HG02759 (cell line): ENCODE data around the gene GDF11.

ENCODE experiments used
- ATAC-seq: cut with Tn5 transposase; IDR thresholded peaks from one replicate; pipeline ENCODE4 v1.9.1; 2021; ENCODE audit warnings: mild to moderate bottlenecking, moderate library complexity; ENCODE audit not compliant: unreplicated experiment

The GDF11 gene

GRCh38 chr12:55721601-55722213, 21.2 kb upstream of the GDF11 start:
- ATAC-seq, result no peak

GRCh38 chr12:55722948-55723347, 20.0 kb upstream of the GDF11 start:
- ATAC-seq, result no peak

GRCh38 chr12:55723516-55724225, 19.3 kb upstream of the GDF11 start:
- ATAC-seq, result no peak

DNA sequence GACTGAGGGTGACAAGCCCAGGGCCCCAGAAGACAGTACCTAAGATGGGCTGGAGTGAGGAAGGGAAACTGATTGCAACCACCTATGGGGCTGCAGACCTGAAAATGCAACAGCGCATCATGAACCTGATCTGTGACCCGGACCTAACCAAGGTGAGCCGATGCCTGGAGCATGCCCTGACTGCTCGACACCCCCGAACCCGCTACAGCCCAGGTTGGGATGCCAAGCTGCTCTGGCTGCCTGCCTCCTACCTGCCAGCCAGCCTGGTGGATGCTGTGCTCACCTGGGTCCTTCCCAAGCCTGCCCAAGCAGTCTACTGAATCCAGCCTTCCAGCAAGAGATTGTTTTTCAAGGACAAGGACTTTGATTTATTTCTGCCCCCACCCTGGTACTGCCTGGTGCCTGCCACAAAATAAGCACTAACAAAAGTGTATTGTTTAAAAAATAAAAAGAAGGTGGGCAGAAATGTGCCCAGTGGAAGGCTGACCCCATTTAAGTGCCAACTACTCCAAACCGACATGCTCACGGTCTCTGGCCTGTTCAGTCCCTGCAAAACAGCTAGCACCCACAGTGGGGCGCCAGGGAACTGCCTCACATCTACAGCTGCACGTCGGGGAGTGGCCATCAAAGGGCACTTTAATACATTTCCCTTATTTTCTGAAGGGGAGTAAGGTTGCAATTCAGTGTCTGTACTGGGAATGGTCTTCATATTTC, 18.5 kb upstream of the GDF11 start:
- no peak for ATAC-seq

DNA sequence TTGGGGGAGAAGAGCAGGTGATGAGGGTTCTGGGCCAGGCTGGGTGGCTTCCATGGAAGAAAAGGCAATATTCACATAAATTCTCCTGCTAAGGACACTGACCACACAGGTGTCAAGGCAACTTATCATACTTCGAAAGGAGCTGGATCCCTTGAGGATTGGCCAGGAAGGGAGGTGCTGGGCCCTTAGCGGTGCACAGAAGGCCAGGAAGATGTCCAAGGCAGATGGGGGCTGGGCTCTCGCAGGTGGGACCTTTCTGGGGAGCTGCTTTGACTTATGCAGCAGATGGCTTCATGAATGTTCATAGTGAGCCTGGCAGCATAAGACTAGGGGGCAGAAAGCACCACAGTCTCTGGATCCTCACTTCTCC, 18.0 kb upstream of the GDF11 start:
- no peak for ATAC-seq

DNA sequence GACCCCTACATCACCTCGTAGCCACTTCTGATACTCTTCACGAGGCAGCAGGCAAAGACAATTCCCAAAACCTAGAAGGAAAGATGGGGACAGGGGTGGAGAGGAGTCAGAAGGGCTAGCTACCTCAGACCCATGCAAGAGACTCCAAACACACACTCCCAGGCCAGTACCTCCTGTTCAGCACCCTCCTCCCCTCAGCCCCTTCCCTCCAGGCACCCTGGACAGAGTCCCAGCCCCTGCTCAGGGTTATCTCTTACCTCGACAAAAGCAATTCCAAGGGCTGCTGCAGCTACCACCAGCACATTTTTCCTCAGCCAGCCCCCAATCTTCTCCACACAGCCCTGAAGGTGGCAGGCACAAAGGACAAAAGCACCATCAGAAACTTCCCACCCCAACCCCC, 17.4 kb upstream of the GDF11 start:
- no peak for ATAC-seq

DNA sequence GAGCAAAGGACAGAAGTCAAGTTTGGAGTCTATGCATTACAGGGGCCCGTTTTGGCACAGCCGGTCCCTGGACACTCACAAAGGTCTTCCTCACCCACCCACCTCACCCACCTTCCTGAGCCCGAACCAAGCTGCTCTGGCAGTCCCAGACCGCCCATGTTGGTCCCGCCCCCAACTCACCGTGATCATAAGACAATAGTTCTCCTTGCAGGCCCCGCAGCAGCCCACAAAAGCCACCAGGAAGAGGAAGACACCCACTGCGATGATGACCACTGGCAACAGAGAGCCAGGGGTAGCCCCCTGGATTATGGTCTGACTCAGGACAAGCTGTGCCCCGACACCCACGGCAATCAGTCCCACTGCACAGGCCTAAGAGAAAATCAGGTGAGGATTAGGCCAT, 16.0 kb upstream of the GDF11 start:
- no peak for ATAC-seq

DNA sequence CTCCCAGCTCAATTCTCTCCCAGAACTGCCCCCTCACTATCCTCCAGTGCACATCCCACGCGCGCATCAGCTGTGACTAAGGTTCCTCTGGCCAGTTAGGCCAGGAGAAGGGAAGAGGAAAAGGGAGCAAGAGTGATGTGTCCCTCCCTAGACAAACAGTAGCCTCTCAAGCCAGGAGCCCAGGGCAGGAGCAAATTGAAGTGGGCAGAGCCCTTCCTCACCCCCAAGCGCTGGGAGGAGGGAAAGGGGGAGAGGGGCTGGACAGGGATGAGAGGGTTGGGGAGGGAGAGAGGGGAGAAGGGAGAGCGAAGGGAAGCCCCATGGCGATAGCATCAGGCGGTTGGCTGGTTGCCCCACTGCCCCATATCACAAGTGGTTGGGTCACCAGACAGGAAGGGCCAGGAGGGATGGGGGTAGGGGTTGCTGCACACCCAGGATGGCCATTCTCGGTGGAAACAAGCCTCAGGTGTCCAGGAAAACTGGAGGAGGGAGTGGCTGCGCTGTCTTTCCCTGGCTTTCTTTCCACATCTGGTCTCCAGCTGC, 15.2 kb upstream of the GDF11 start:
- no peak for ATAC-seq

- peak; percentile 2 for ATAC-seq
Measured at GRCh38 chr12:55728186-55728938, 14.6 kb upstream of the GDF11 start.

DNA sequence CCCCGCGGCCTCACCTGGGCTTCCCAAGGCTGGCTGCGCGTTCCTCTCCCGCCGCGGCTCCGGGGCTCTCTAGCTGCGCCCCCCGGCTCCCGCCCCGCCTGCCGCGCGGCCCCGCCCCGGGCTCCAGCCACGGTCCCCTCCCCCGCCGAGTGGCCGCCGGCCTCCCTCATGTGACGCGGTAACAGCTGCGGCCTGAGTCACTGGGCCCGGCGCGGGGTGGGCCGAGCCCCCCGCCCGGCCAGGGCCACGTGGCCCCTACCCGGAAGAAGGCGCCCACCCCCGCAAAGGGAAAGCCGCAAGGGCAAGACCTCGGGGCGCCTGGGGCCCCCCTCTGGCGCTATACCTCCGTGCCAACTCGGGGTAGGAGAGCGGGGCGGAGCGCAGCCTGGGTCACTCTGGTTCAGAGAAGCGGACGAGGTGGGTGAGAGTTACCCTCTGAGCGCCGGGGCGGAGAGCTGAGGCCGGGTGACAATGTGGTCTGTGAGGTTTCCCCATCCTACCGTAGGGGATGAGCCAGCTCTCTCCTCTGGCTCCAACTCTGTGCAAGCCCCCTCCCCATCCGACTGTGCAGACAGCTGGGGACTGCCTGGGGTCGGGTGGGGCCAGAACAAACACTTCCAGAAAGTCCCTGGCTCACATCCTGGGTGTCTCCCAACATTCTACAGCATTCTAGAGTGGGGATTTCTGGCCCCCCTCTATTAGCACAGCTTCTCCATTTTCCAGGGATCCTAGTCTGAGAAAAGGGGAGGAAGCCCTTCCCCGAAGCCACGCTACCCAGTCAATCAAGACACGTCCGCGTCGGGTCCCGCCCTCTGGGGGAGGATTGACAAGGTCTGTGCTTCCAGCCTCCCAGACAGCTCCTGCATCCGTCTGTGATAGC, 13.7 kb upstream of the GDF11 start, which contains the start of gene CD63:
Gene CD63, minus strand, starts transcription at position 71 of the 880 bp plus-strand sequence. CDS start 668 bp downstream, outside the sequence.
- peak; percentile 75 for ATAC-seq

DNA sequence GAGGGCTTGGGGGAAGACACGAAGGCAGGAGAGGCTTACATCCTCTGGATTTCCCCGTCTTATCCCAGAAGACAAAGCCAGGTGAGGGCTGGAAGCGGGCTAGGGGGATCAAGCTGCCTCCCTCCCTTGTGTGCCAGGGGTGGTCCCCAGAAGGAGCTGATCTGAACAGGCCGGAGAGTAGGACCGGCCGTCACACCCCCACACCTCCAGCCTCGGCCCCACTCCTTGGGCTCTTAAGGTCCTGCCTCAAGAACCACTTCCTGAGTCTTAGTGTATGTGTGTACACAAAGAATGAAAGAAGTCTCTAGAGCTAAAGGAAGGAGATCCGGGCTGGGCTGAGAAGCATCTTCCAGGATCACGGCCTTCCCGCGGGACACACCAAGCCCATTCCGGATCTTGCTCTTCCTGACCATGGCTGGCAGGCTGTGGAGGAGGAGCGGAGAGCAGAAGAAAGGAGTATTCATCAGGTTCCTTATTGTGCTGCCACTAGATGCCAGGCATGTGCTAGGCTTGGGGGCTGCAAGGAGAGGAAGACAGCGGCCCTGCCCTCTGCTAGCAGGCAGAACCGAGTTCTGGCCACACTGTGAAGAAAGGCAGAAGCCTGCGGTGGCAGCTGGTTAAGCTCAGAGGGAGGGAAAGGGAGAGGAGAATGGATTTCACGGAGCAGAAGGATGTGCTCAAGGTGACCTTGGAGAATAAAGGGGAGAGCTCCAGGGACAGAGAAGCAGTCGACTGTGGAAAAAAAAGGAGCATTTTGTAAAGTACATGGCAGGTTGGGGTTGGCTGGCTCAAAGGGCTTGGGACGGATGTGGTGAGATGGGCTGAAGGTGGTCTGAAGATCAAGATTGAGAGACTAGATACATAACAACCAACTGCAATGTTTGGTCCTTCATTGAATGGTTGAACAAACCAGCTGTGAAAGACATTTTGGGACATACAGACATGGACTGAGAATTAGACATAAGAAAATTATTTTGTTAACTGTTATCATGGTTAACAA, 12.8 kb upstream of the GDF11 start:
- peak; percentile 42 for ATAC-seq

DNA sequence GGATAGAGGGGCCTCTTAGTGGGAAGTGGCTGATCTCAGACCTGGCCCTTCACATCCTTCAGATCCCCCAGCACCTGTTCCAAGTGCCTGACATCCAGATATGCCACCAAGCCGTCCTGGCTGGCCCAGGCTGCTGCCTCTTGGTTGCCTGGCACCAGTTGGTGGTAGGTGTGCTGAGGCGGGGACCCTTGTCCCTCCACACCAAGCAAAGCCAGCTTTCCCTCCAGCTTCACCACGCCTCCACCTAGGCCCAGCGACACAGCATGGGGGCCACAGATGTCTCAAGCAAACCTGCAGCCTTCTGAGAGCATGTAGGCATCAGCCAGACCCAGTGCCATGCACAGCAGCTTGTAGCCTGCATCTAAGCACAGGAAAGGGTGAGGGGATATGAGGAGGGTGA, 10.6 kb upstream of the GDF11 start:
- no peak for ATAC-seq

DNA sequence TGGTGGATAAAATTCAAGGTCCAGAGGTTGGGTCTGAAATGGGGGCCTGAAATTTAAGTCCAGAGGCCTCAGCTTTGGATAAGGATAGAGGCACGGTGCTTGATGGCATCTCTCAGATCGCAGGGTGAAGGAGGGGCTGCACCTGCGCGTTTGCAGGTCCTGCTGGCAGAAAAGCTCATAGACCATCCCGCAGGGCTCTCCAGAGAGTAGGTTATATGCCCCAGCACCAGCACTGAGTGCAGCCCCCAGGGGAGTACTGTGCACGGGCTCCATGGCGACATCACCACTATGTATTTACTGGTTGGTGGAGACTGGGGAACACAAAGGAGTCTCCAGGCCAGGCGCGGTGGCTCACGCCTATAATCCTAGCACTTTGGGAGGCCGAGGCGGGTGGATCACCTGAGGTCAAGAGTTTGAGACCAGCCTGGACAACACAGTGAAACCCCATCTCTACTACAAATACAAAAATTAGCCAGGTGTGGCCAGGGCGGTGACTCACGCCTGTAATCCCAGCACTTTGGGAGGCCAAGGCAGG, 9.8 kb upstream of the GDF11 start:
- ATAC-seq, result no peak

GRCh38 chr12:55733858-55734257, 9.1 kb upstream of the GDF11 start:
- no peak for ATAC-seq

GRCh38 chr12:55734595-55734994, 8.3 kb upstream of the GDF11 start:
- ATAC-seq, result no peak

DNA sequence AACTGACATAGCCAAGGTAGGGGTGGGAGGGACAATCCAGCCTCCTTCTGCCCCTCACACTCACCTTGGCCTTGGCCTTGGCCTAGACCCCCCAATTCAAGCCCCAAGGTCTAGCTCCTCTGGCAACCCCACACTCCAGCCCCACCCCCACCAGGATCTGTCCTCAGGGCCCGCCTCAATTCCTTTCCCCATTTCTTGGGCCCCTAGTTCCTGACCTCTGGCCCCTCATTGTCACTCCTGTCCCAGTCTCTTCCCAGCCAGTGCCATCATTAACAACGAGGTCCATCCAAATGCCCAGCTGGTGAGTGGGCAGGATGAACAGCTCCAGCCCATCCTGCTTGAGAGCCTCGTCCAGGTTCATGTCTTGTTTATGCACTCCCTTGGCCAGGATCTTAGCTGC, 6.8 kb upstream of the GDF11 start:
- no peak for ATAC-seq

DNA sequence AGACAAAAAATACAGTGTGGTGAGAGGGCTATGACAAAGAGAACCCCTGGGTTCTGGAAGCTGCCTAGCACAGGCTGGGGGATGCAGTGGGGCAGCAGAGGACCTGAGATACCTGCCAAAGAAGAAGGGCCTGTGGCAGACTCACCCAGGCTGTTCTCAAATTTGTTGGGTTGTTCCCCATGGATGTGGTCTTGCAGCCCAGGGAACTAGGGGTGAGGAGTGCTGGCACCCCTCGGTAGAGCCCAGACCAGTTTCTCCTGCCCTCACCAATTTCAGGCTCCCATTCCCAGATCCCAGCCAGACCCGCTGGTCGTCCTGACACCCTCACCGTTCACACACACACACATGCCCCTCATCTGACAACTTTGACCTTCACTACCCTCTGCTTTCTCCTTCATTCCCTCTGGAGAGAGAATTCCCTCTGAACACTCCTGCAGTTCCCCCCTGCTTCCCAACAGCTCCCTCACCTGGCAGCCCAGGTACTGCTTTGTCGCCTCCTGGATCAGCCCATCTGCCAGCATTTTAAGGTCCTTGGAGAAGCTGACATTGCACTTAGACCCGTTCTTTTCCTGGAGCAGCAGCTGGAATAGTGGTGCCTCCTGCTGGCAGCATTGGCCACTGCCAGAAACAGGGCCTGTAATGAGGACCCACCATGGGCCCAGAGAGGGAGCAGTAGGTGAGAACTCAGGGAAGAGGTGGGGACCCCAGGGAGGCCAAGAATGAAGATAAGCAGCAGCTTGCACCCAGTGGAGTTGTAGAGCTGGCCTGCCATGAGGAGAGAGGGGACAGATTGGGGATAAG, 5.9 kb upstream of the GDF11 start:
- peak; percentile 34 for ATAC-seq

DNA sequence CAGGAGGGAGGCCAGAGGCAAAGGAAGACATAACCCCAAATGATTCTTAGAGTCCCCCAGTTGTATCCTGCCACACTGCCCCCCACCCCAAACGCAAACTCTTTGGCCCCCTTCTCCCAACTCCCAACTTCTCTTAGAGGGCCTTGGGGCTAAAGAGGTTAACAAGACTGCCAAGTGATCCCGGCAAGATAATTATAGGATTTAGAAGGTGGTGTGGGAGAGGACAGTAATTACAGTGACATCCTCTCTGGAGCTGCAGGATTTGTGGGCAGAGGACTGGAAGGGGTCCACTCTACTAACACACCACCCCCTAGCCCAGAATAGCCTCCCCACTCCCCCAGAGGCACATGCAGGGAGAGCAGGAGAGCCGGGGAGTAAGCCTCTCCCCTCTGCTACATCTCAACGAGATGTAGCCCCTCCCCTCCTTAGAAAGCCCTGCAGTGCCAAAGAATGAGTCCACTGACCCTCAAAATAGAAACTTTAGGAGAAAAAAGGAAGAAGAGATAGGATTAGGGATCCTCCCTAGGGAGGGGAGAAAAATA, 5.3 kb upstream of the GDF11 start:
- ATAC-seq, result peak; percentile 14
